ENCODE results near the gene ZNHIT2. TPM values are rescaled to one million over a fixed set of nuclear protein-coding genes. Genes with fewer than 3 reads are reported as not detected.
A peak's percentile ranks its signal among the peaks of the same experiment; 100 is the strongest.

The ZNHIT2 gene
- total RNA-seq, 1 experiment from 2014 or later, result 27.1 TPM

- H3K9me3 ChIP-seq (ENCODE audit: control insufficient read depth, insufficient read depth, low read depth, low read length), result no peaks in the 10 kb centered on the region
- DNase-seq (ENCODE audit: low read depth, low spot score) (no peak), ATAC-seq (no peak)
- POLR2A ChIA-PET, result no interaction called here
- in situ Hi-C loops (cut with HindIII; ENCODE audit: low pct_unique_long_range_greater_than_20kb, low sequenced_read_pairs) (no loop called here), intact Hi-C loops (cut with micrococcal nuclease; ENCODE audit: unreplicated experiment) (loop anchor here (10.0 kb wide), 1 partner anchor 54 kb away; the partner anchor contains the start of gene CAPN1)
- no peak overlapping the region for H3K27ac ChIP-seq (ENCODE audit: low read length)
- no peaks in the 10 kb centered on the region for H3K27me3 ChIP-seq (ENCODE audit: control insufficient read depth, insufficient read depth, low read length)
- peaks cover 12% of the 10 kb centered on the region; the same call in 1 of the 2 replicates for H3K36me3 ChIP-seq (ENCODE audit: control insufficient read depth, insufficient read depth, low read length)
- TF ChIP-seq TCF7L2 (IDR thresholded peaks at IDR 0.05; ENCODE audit: low read depth, low read length) (no peak), CTCF (IDR thresholded peaks at IDR 0.05) (no peak), SIN3A (IDR thresholded peaks at IDR 0.05; ENCODE audit: borderline replicate concordance, insufficient read depth, low read depth, low read length) (no peak), POLR2AphosphoS5 (IDR thresholded peaks at IDR 0.05; ENCODE audit: low read depth, low read length) (no peak), REST (IDR thresholded peaks at IDR 0.05; ENCODE audit: insufficient read depth in 1 of 2, low read depth in 2 of 2, low read length in 1 of 2) (no peak)
- H3K4me1 ChIP-seq (ENCODE audit: control insufficient read depth, insufficient read depth, low read length), result peaks cover 14% of the 10 kb centered on the region
- no TSS peak for BruUV-seq (replicated peaks)
- CTCF ChIA-PET, result interaction anchor here (0.6 to 0.7 kb wide), 2 partner anchors 67 to 202 kb away, joined by 3 read pairs; no protein-coding TSS in a partner anchor
- no peak overlapping the region for H3K4me3 ChIP-seq (ENCODE audit: low read depth in 2 of 2, low read length in 2 of 2)
Measured at GRCh38 chr11:65130631-65131416, 13.3 kb upstream of the ZNHIT2 start.

GRCh38 chr11:65129649-65130441 lies 12.3 kb upstream of the ZNHIT2 start:
- peaks cover 18% of the 10 kb centered on the region for H3K36me3 ChIP-seq (ENCODE audit: control insufficient read depth, insufficient read depth, low read length)
- H3K27ac ChIP-seq (ENCODE audit: low read length), result no peak overlapping the region
- no peak for DNase-seq (ENCODE audit: low read depth, low spot score)
- peaks cover 9% of the 10 kb centered on the region for H3K4me1 ChIP-seq (ENCODE audit: control insufficient read depth, insufficient read depth, low read length)
- ATAC-seq, result no peak
- BruUV-seq (replicated peaks), result no TSS peak
- H3K27me3 ChIP-seq (ENCODE audit: control insufficient read depth, insufficient read depth, low read length), result no peaks in the 10 kb centered on the region
- TF ChIP-seq TCF7L2 (IDR thresholded peaks at IDR 0.05; ENCODE audit: low read depth, low read length) (no peak), POLR2AphosphoS5 (IDR thresholded peaks at IDR 0.05; ENCODE audit: low read depth, low read length) (peak; percentile 5; the same call in 1 of the 2 replicates)
- in situ Hi-C loops (cut with HindIII; ENCODE audit: low pct_unique_long_range_greater_than_20kb, low sequenced_read_pairs), result no loop called here
- H3K9me3 ChIP-seq (ENCODE audit: control insufficient read depth, insufficient read depth, low read depth, low read length), result no peaks in the 10 kb centered on the region
- CTCF ChIA-PET, result interaction anchor here (0.6 to 0.7 kb wide), 2 partner anchors 48 to 66 kb away, joined by 3 to 4 read pairs; no protein-coding TSS in a partner anchor
- H3K4me3 ChIP-seq (ENCODE audit: low read depth in 2 of 2, low read length in 2 of 2), result no peak overlapping the region
- POLR2A ChIA-PET, result no interaction called here
- intact Hi-C loops (cut with micrococcal nuclease; ENCODE audit: unreplicated experiment), result loop anchor here (10.0 kb wide), 1 partner anchor 55 kb away; the partner anchor contains the start of gene CAPN1

Measured in Panc1 (cell line).